Ovary (tissue), 3 donors: ENCODE results near the gene SDK1.

Experiments used
- EP300 ChIP-seq: sonication (generic); formaldehyde crosslinking; IDR thresholded peaks from one replicate; pipeline ENCODE4 v1.6.1; 2017; ENCODE audit warnings: antibody characterized with exemption
- POLR2A ChIP-seq: fragments of 450-650 bp; IDR thresholded peaks from one replicate; pipeline ENCODE4 v1.6.1; 2017; ENCODE audit warnings: antibody characterized with exemption, mild to moderate bottlenecking, moderate library complexity
- TF ChIP-seq, protein P1 (sequence below), 3 donors: fragments of 450-650 bp in 2 of 3; fragments of 200-600 bp in 1 of 3; IDR thresholded peaks; one replicate each; pipeline versions ENCODE4 v1.5.1 to v1.8.0; 2016 to 2022; ENCODE audit warnings: antibody characterized with exemption in 3 of 3, mild to moderate bottlenecking in 1 of 3
- donor health status: DM: no; HTN: no; CAD: no.

- TF ChIP-seq, protein P1, sequence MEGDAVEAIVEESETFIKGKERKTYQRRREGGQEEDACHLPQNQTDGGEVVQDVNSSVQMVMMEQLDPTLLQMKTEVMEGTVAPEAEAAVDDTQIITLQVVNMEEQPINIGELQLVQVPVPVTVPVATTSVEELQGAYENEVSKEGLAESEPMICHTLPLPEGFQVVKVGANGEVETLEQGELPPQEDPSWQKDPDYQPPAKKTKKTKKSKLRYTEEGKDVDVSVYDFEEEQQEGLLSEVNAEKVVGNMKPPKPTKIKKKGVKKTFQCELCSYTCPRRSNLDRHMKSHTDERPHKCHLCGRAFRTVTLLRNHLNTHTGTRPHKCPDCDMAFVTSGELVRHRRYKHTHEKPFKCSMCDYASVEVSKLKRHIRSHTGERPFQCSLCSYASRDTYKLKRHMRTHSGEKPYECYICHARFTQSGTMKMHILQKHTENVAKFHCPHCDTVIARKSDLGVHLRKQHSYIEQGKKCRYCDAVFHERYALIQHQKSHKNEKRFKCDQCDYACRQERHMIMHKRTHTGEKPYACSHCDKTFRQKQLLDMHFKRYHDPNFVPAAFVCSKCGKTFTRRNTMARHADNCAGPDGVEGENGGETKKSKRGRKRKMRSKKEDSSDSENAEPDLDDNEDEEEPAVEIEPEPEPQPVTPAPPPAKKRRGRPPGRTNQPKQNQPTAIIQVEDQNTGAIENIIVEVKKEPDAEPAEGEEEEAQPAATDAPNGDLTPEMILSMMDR (IDR thresholded peaks at IDR 0.05) = no peak
- TF ChIP-seq POLR2A = no peak
- no peak for TF ChIP-seq EP300
Measured at GRCh38 chr7:4222676-4223075, 921.6 kb downstream of the SDK1 start.
